UCSD-AML1 (cell line): ENCODE data around the gene PHKA2.

Experiments used
- DNase-seq: peaks from one replicate; lab custom pipeline; 2025; ENCODE audit not compliant: unreplicated experiment; lab: John Stamatoyannopoulos, UW

Gene PHKA2

DNA sequence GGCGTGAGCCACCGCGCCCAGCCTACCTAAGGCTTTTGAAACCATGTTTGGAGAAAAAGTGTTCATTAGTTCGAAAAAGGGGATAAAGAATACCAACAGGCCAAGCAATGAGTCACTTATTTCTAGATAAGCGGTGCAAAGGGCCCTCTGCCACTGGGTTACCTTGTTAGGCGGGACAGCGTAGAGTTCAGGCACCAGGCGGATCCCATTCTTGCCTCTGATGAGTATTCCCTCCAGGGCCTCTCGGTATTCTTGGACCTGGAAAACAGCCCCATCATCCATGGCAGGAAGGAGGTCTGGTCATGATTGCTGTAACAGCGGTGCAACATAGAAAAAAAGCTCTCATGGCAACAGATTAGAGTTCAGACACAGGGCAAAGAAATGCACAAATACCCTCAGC is 48.0 kb downstream of the PHKA2 start:
- DNase-seq = no peak

GRCh38 chrX:18934708-18935107 is 49.2 kb downstream of the PHKA2 start:
- DNase-seq = no peak

- no peak for DNase-seq
Measured at GRCh38 chrX:18933617-18934016, 50.3 kb downstream of the PHKA2 start.

DNA sequence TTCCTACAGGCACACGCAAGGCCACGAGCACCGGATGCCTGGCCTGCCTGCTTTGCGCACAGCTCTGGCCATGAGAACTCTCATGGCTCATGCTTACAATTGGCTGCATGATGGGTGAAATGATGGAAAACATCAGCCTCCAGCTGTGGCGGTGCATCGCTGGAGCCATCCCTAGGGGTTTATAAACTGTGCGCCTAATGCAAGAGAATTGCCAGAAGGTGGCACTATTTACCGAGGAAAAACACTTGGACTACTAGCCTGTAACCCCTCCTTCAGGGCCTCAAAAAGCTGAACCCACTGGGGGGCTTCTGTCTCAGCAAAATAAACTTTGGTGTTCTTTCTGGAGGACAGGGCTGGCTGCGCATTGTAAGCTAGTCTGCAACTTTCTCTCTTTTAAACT is 51.9 kb downstream of the PHKA2 start:
- DNase-seq = no peak

GRCh38 chrX:18929775-18930174 is 54.1 kb downstream of the PHKA2 start:
- no peak for DNase-seq

- DNase-seq = no peak
Measured at GRCh38 chrX:18927558-18927957, 56.4 kb downstream of the PHKA2 start.

GRCh38 chrX:18924507-18925088 is 59.3 kb downstream of the PHKA2 start:
- DNase-seq = no peak

DNA sequence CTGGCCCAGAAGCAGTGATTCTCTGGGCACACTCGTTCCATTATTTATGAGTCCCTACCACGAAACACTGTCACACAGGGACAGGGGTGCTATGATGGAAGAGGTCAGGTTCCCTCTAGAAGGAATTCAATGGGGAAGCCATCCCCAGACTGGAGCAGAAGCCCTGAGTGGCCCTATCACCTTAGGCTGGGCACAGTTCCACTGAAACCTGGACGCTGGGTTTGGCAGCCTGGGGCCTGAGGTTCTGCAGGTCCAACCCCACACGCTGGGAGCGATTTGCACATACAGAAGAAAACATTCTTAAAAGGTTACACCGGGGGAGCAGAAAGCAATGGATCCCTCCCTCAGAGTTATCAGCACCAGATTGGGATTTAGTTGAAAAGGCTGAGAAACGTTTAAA is 63.3 kb downstream of the PHKA2 start:
- DNase-seq = no peak

- DNase-seq = no peak
Measured at GRCh38 chrX:18920079-18920478, 63.8 kb downstream of the PHKA2 start.

DNA sequence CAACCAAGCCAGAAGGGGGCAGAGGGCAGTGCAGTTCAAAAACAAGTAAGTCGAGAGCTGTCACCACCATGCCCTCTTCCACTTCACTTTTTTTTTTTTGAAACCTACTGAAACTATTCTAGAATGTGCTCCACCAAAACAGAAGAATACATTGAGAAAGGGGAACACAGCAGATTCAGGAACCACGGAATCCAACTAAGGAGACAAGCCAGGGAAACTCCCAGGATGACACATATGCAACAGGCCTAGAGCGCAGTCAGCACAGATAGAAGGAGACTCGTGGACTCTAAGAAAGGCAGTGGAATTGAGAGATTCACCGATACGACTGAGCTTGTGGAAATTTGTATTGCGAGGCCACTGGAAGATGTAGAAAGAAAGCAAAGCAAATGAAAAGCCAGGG is 66.1 kb downstream of the PHKA2 start:
- no peak for DNase-seq

- DNase-seq = no peak
Measured at GRCh38 chrX:18906286-18906685, 77.6 kb downstream of the PHKA2 start.

DNA sequence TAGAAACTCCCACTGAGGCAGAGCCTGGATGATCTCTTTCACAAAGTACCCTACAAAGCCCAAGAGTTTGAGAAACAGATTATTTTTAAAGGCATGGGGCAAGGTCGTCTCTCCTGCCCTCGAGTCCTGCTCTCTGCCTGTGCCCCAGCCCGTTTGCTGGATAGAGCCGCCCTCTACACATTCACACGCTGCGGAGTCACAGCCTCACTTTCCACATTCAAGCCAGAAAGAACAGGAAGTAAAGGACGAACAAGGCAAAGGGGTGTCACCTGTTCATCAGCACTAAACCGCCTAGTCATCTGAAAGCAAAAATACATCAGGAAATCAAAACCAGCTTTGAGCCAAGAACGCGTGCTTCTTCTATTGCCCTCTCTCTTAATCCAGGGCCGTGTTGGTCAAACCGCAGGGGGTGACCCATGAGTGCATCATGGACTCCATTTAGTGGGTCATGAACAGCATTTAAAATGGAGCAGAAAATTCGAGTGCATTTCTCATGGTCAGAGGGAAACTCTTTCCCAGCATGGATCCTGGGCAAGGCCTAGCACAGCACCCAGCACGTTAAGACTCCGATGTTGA is 83.4 kb downstream of the PHKA2 start:
- no peak for DNase-seq

GRCh38 chrX:18899796-18900380 is 84.0 kb downstream of the PHKA2 start:
- DNase-seq = no peak

- DNase-seq = no peak
Measured at GRCh38 chrX:18898492-18898891, 85.4 kb downstream of the PHKA2 start.

DNA sequence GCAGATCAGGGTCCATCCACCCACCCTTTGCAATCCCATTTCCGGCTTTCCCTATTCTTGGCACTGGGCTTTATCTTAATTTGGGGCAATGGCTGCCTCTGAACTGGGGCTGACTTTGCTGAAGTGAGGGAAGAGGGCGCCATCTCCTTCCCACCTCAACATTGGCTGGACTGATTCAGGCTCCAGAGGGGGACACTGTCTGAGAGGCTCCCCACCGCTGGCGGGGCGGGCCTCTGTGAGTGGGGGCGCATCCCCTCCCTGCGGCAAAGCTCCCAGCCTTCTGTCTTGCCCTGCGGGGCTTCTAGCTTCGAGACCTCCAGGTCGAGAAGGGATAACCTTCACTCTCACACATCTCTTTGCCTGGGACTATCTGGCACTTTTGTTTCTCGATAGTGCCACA is 85.8 kb downstream of the PHKA2 start:
- DNase-seq = no peak

DNA sequence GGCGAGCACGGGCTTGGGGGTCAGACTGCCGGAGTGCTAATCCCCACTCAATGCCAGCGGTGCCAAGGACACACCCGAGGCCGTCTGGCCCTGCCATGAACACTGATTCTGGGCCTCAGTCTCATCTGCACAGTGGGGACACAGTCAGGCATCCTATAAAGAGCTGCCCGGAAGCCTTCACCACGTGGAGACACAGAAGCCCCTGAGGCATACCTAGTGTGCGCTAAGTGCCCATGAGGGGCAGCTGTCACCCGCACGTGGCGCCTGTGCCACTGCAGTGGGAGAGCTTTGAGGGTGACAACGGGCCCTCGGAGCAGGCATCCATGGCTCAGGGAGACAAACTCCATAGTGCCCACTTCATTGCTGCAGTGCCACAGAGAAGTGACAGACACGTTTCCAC is 86.3 kb downstream of the PHKA2 start:
- no peak for DNase-seq

GRCh38 chrX:18896680-18897544 is 87.0 kb downstream of the PHKA2 start:
- no peak for DNase-seq

DNA sequence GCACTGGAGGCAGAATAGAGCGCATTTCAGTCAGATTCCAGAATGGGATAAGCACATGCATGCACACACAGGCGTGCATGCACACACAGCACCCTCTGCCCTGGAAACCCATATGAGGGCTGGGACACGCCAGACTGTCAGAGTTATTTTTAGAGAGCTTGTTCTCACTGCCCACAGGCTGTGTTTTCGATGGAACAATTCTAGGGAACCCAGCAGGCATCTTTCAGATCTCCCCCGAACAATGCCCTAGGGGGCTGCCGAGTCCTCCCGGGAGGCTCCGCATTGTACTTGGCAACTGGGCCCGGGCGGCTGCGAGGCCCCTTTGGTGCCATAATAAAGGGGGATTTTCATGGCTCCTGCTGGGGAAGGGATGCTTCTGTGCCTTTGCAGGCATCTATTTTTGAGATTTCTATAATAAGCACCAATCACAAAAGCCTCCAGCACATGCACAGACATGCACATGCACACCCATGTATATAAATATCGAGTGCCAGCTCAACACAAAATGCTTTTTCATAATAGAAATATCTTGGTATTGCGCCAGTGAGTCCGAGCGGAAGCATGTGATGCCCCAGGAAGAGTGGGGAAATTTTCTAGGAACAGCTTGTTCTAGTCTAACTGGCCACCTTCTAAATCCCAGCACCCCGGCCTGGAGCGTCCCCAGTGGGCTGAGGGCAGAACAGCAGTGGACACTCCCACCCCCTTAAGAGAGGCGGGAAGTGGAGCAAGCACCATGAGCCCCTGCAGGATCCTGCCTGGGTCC is 88.5 kb downstream of the PHKA2 start:
- DNase-seq = no peak

- DNase-seq = no peak
Measured at GRCh38 chrX:18894156-18894555, 89.8 kb downstream of the PHKA2 start.

GRCh38 chrX:18893536-18893935 is 90.4 kb downstream of the PHKA2 start:
- DNase-seq = no peak

GRCh38 chrX:18892899-18893298 is 91.0 kb downstream of the PHKA2 start:
- no peak for DNase-seq
